ENCODE results near the gene NOG.

DNA sequence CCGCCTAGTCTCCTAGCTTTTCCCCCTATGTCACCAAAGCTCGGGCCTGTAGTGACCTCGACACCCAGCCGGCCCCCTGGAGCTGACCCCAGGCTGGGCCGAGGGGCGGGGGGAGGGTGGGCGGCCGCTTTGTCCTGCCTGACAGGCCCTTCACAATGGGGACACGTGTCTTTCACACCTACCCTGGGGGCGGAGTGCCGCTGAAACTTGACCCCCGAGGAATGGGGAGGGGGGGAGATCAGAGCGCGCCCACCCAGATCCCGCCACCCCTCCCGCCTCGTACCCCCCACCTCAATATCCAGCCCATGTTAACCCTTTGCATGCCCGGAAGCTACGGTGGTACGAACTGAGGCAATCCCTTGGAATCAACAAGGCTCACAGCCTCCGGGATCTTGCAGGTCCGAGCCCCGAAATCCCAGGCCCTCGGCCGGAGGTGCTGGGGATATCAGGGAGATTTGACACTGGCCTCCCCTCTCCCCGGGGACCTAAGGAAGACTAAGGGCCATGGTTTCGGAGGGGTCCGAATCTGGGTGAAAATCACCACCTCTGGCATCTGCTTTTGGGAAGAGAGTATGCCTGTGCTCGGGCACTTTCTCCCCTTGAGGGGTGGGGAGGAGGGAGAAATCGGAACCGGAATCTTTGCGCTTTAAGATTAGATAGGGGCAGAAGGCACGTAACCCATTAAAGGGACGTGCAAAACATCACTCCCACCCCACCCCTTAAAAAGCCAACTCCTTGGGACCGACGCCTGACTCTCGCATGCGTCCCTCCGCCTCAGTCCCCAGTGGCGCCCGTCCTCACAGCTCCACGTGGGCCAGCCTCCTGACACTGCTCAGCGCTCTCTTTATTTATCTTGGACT is 2.6 kb downstream of the NOG start:
- TF ChIP-seq, protein P1, sequence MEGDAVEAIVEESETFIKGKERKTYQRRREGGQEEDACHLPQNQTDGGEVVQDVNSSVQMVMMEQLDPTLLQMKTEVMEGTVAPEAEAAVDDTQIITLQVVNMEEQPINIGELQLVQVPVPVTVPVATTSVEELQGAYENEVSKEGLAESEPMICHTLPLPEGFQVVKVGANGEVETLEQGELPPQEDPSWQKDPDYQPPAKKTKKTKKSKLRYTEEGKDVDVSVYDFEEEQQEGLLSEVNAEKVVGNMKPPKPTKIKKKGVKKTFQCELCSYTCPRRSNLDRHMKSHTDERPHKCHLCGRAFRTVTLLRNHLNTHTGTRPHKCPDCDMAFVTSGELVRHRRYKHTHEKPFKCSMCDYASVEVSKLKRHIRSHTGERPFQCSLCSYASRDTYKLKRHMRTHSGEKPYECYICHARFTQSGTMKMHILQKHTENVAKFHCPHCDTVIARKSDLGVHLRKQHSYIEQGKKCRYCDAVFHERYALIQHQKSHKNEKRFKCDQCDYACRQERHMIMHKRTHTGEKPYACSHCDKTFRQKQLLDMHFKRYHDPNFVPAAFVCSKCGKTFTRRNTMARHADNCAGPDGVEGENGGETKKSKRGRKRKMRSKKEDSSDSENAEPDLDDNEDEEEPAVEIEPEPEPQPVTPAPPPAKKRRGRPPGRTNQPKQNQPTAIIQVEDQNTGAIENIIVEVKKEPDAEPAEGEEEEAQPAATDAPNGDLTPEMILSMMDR (IDR thresholded peaks at IDR 0.05) = no peak
- no peak for TF ChIP-seq POLR2A (IDR thresholded peaks at IDR 0.05)
- TF ChIP-seq POLR2AphosphoS5 (IDR thresholded peaks at IDR 0.05) = no peak

Measured in breast epithelium (tissue), 3 donors.